GM23338 (cell line): ENCODE results near the gene GABRR2. TPM values are rescaled to one million over a fixed set of nuclear protein-coding genes. Genes with fewer than 3 reads are reported as not detected.

Experiments used
- ATAC-seq: fragments of 200-7000 bp; cut with Tn5 transposase; 3 replicates; pipeline ENCODE4 v1.9.1; 2020
- DNase-seq: peaks from one replicate; pipeline ENCODE4 v3.0.0-alpha.2; 2015; ENCODE audit warnings: low spot score
- H2AFZ ChIP-seq: fragments of 200-600 bp; sonication (generic); 2 replicates; pipeline ENCODE4 v1.8.0; 2016; ENCODE audit warnings: antibody characterized with exemption, mild to moderate bottlenecking, moderate library complexity
- H3F3A ChIP-seq: fragments of 200-600 bp; sonication (generic); replicated peaks from 2 replicates; pipeline ENCODE4 v1.8.0; 2017; ENCODE audit warnings: antibody characterized with exemption, mixed run types, low read depth
- H3K27ac ChIP-seq: fragments of 200-600 bp; sonication (generic); 2 replicates; pipeline ENCODE4 v1.6.1; 2016; ENCODE audit warnings: low read depth
- H3K27me3 ChIP-seq: fragments of 200-600 bp; sonication (generic); 2 replicates; pipeline ENCODE4 v1.8.0; 2016; ENCODE audit warnings: mild to moderate bottlenecking, mixed run types, moderate library complexity; ENCODE audit not compliant: insufficient read depth
- H3K36me3 ChIP-seq: fragments of 200-600 bp; sonication (generic); 2 replicates; pipeline ENCODE4 v1.8.0; 2016; ENCODE audit warnings: mild to moderate bottlenecking; ENCODE audit not compliant: insufficient read depth
- H3K4me1 ChIP-seq: fragments of 200-600 bp; sonication (generic); 2 replicates; pipeline ENCODE4 v1.8.0; 2016; ENCODE audit warnings: mild to moderate bottlenecking, moderate library complexity; ENCODE audit not compliant: insufficient read depth
- H3K4me2 ChIP-seq: fragments of 200-600 bp; sonication (generic); 2 replicates; pipeline ENCODE4 v1.7.1; 2017; ENCODE audit warnings: mixed run types
- H3K4me3 ChIP-seq: fragments of 200-600 bp; sonication (generic); 2 replicates; pipeline ENCODE4 v1.6.1; 2016; ENCODE audit warnings: mixed run types
- H3K79me2 ChIP-seq: fragments of 200-600 bp; sonication (generic); replicated peaks from 2 replicates; pipeline ENCODE4 v1.8.0; 2017; ENCODE audit warnings: mild to moderate bottlenecking; ENCODE audit not compliant: insufficient read depth
- H3K9me2 ChIP-seq: fragments of 200-600 bp; sonication (generic); 2 replicates; pipeline ENCODE4 v1.8.0; 2017; ENCODE audit not compliant: insufficient read depth
- H4K20me1 ChIP-seq: fragments of 200-600 bp; sonication (generic); replicated peaks from 2 replicates; pipeline ENCODE4 v1.8.0; 2017; ENCODE audit warnings: mild to moderate bottlenecking; ENCODE audit not compliant: insufficient read depth
- H3K27ac Mint-ChIP-seq: 2 replicates; pipeline ENCODE4 v1.8.0; 2020; ENCODE audit warnings: inconsistent platforms, mild to moderate bottlenecking, moderate library complexity, mixed read lengths
- H3K27me3 Mint-ChIP-seq: 3 replicates; pipeline ENCODE4 v1.8.0; 2022; ENCODE audit warnings: low read depth, mild to moderate bottlenecking, moderate library complexity, mixed read lengths, inconsistent platforms; ENCODE audit not compliant: insufficient read depth, poor library complexity
- H3K36me3 Mint-ChIP-seq: 3 replicates; pipeline ENCODE4 v1.8.0; 2021; ENCODE audit warnings: low read depth, mild to moderate bottlenecking, inconsistent platforms, moderate library complexity, mixed read lengths
- H3K4me1 Mint-ChIP-seq: 3 replicates; pipeline ENCODE4 v1.8.0; 2020; ENCODE audit warnings: mild to moderate bottlenecking, inconsistent platforms, mixed read lengths
- H3K4me3 Mint-ChIP-seq: 3 replicates; pipeline ENCODE4 v1.8.0; 2021; ENCODE audit warnings: moderate library complexity, mild to moderate bottlenecking, inconsistent platforms, mixed read lengths
- H3K9me3 Mint-ChIP-seq: 3 replicates; pipeline ENCODE4 v1.8.0; 2020; ENCODE audit warnings: moderate library complexity, mild to moderate bottlenecking, inconsistent platforms, mixed read lengths
- CTCF ChIP-seq, 2 experiments: fragments of 200-600 bp in 1 of 2; sonication (generic) in 1 of 2; conservative IDR thresholded peaks; 2 replicates each; pipeline versions ENCODE4 v1.5.1 to v1.6.1; 2016 to 2017; ENCODE audit warnings: antibody characterized with exemption in 2 of 2, low read depth in 2 of 2, mild to moderate bottlenecking in 2 of 2, moderate library complexity in 1 of 2
- EZH2 ChIP-seq: fragments of 200-600 bp; sonication (generic); IDR thresholded peaks from one replicate; pipeline ENCODE4 v1.8.0; 2017; ENCODE audit warnings: antibody characterized with exemption, mild to moderate bottlenecking, low read depth; ENCODE audit not compliant: unreplicated experiment
- EZH2phosphoT487 ChIP-seq: fragments of 200-600 bp; sonication (generic); IDR thresholded peaks from one replicate; pipeline ENCODE4 v1.8.1; 2018; ENCODE audit warnings: antibody characterized with exemption; ENCODE audit not compliant: unreplicated experiment
- POLR2AphosphoS5 ChIP-seq: IDR thresholded peaks from 2 replicates; pipeline ENCODE4 v1.6.1; 2016; ENCODE audit warnings: antibody characterized with exemption, low read depth
- STAT1 ChIP-seq: IDR thresholded peaks from one replicate; pipeline ENCODE4 v1.6.1; 2016; ENCODE audit warnings: antibody characterized with exemption; ENCODE audit not compliant: unreplicated experiment
- ZNF331 ChIP-seq: fragments of 250-450 bp; sonication (Bioruptor Pico); IDR thresholded peaks from 2 replicates; pipeline ENCODE4 v1.5.0; 2020; ENCODE audit warnings: low read depth, mild to moderate bottlenecking, moderate library complexity
- ZNF462 ChIP-seq: fragments of 250-450 bp; sonication (Bioruptor Pico); IDR thresholded peaks from 2 replicates; pipeline ENCODE4 v1.5.0; 2020; ENCODE audit warnings: mild to moderate bottlenecking, moderate library complexity
- polyA plus RNA-seq: library from polyadenylated mRNA; unstranded; fragments of >200 nt; fragmentation: Nextera tagmentation; extraction: Ambion mirVana; gene quantifications from 2 replicates; pipeline ENCODE4 v1.2.1, GENCODE V29; 2016
- total RNA-seq: library from RNA; depleted of rRNA; stranded (reverse); fragments of >200 nt; shearing (Covaris generic); gene quantifications from 2 replicates; pipeline ENCODE4 v1.2.3, GENCODE V29; 2014

The GABRR2 gene
- total and polyA plus RNA-seq, 2 experiments from 2014 or later = not detected

- TF ChIP-seq ZNF462 (CRISPR knock-in tag) = no peak
- no peak for TF ChIP-seq EZH2phosphoT487
These were observed 23.8 kb downstream of the GABRR2 start (continued) for GRCh38 chr6:89291256-89291819.

- H3K4me1 ChIP-seq = no peaks in the 10 kb centered on the region
- no peaks in the 10 kb centered on the region for H3K9me2 ChIP-seq
- no peaks in the 10 kb centered on the region for H4K20me1 ChIP-seq
- H3K4me3 ChIP-seq = no peak overlapping the region
- H3K4me3 Mint-ChIP-seq = no peak overlapping the region
- no peak overlapping the region for H3K27ac ChIP-seq
- H3F3A ChIP-seq = no peaks in the 10 kb centered on the region
- H2AFZ ChIP-seq = no peak overlapping the region
- peaks cover 7% of the 10 kb centered on the region; the same call in 2 of the 3 replicates for H3K4me1 Mint-ChIP-seq
- H3K79me2 ChIP-seq = no peaks in the 10 kb centered on the region
- H3K4me2 ChIP-seq = no peak overlapping the region
- peaks cover 1% of the 10 kb centered on the region for H3K27me3 Mint-ChIP-seq
- H3K27ac Mint-ChIP-seq = no peak overlapping the region
- ATAC-seq (no peak), DNase-seq (no peak)
- H3K9me3 Mint-ChIP-seq = no peaks in the 10 kb centered on the region
- no peaks in the 10 kb centered on the region; the same call in 2 of the 3 replicates for H3K36me3 Mint-ChIP-seq
- H3K27me3 ChIP-seq = no peaks in the 10 kb centered on the region
- no peaks in the 10 kb centered on the region for H3K36me3 ChIP-seq
- TF ChIP-seq STAT1 = no peak
- TF ChIP-seq ZNF331 (CRISPR knock-in tag) = no peak
- TF ChIP-seq POLR2AphosphoS5 = no peak
- TF ChIP-seq EZH2 = no peak
- TF ChIP-seq CTCF (conservative IDR thresholded peaks at IDR 0.05; ENCODE audit: low read depth in 2 of 2) = no peak
- no peak for TF ChIP-seq EZH2phosphoT487
These were observed 24.5 kb downstream of the GABRR2 start for GRCh38 chr6:89290401-89291155.
